NAMALWA (cell line): Measurements from ENCODE around the gene TRMT13.

Experiments
- DNase-seq: peaks from one replicate; pipeline ENCODE4 v3.0.0-alpha.2; 2015; ENCODE audit warnings: low spot score

The TRMT13 gene

DNA sequence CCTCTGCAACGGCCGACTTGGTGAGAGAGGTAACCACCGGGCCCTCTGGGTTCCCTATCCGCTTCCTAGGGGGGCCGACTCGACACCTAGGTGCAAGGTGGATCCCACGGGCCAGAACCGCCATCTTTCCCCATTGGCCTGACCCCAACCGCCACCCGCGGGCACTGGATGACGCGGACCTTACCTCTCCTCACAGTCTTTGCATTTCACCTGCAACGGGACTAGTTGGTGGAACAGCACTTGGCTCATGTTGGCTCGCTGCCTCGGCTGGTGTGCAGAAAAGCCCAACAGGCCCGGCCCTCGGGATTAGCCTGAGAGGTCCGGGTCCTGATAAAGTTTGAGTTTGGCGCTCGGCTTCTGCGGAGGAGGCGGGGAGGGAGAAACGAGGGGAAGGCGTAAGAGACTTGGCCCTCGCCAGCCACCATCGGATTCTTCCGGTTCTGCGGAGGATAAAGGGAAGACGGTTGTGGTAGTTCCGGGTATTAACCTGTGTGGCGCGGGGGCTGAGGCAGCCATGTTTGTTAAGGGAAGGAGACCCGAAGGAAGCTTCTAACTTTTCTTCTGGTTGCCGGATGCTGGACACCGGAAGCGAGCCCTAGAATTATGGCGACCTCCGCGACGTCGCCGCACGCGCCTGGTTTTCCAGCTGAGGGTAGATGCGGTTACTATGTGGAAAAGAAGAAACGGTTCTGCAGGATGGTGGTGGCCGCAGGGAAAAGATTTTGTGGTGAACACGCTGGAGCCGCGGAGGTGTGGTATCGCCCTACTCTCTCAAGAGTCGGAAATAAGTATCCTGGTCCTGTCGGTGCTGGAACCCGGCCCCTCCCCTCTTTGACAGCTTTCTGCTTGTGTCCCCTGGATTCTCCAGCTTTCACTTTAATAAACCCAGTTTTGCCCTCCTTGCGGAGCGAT, at the start of gene TRMT13, which contains the start of gene SASS6:
TRMT13 (plus strand) TSS at position 598 of the 912 bp plus-strand sequence; CDS start at position 604, 6 bp downstream.
SASS6 (minus strand) TSS at position 365 of the 912 bp plus-strand sequence; CDS start at position 249, 116 bp downstream.
- peak; percentile 97 for DNase-seq

GRCh38 chr1:100087396-100087795, 45.6 kb upstream of the TRMT13 start:
- no peak for DNase-seq

DNA sequence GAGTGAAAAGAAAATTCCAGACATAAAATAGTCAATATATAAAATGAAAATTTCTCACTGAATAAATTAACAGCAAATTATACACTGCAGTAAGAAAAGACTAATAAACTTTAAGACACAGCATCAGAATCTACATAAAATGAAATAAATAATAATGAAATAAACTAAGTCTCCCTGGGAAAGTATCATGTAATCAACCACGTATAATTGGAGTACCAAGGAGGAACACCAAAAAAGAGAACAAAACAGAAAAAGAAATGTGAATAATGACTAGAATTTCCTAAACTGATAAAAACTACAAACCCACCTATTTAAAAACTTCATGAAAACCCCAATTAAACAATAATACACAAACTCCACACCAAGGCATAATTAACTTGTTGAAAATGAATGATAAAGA, 43.9 kb upstream of the TRMT13 start:
- DNase-seq = no peak

GRCh38 chr1:100090471-100090870, 42.5 kb upstream of the TRMT13 start:
- no peak for DNase-seq

GRCh38 chr1:100100202-100100601, 32.8 kb upstream of the TRMT13 start:
- no peak for DNase-seq

DNA sequence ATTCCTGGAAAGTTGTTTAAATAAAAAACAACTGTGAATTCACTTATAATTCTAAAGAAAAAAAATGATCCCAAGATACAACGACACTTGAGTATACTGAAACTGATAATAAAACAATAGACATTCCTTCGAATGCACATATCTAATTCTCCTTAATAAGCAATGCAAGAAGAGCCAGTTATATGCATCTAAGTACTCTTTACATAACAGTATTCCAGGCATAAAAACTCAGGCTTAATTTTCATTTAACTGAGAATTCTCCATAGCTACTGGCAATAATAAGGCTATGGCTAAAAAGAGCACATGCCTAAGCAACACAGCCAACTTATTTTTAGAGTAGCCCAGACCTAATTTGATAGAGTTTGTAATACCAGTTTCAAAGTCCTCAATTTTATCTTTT, 31.4 kb upstream of the TRMT13 start:
- DNase-seq = no peak

GRCh38 chr1:100107696-100108095, 25.3 kb upstream of the TRMT13 start:
- no peak for DNase-seq

DNA sequence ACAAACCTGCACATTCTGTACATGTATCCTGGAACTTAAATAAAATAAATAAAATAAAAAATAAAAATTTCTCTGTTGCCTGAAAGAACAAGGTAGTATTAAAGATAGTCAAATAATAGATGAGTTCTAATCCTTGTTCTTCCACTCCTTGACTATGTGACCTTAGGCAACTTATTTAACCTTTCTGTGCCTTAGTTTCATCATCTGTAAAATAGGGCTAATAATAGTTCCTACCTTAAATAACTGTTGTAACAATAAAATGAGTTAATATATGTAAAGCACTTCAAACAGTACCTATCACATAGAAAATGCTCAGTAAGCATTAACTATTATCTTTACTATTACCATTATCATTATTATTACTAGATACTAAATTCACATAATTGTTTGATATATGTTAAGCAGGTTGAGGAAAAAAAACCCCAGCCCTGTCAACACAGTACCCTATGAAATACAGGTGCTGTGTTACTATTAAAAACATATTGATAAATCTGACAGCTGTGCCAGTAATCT, 23.4 kb upstream of the TRMT13 start:
- no peak for DNase-seq

- no peak for DNase-seq
Measured at GRCh38 chr1:100115524-100115923, 17.4 kb upstream of the TRMT13 start.

DNA sequence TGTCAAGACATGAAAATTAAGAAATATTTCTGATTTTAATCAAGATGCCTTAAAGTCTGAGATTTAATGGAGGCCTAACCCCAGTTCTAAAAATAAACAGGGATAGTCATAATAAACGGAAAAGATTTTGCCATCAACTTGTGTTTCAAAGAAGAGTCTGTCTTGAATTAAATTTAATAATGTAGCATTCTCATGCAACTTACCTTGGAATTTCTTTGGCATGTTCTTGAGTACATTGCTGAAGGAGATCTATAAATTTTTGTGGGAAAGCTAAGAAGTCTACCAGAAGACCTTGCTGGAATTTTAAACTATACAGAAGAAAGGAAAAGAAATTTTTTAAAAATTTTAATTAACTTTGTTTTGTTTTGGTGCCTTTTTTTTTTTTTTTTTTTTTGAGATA, 10.8 kb upstream of the TRMT13 start:
- DNase-seq = no peak

DNA sequence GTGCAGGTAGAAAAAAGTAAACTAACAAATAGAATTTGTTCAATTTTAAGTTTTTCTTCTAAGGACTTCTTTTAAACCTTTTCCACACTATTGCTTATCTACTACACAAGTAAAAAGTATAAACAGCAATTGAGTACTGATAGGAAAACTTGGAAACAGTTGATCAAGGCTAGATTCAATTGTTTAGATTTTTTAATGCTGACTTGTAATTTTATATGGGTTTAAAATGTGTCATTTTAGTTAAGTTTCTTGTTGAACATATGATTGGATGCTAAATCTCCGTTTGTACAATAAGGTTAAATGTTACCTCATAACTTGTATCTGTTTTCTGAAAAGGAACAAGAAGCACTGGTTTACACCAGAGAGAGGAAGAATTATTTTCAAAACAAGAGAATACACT, 5.7 kb upstream of the TRMT13 start:
- no peak for DNase-seq

- peak; percentile 7 for DNase-seq
Measured at GRCh38 chr1:100130552-100131077, 2.3 kb upstream of the TRMT13 start.

DNA sequence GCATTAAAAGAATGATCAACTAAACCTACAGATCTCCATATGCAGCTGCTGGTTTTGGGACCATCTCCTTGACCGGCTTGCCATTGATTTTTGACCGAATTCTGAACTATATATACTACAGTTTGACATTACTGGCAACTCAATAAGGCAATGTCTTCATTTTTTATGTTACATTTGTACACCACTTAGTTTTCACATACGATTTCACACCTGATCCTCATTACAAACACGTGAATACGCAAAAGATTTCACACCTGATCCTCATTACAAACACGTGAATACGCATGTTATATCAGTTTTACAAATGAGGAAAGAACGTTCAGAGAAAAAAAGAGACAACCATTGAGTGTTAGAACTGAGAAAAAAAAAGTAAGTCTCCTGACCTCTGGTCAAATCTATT, 1.3 kb upstream of the TRMT13 start:
- DNase-seq = no peak

- peak; percentile 38 for DNase-seq
Measured at GRCh38 chr1:100134872-100135271, 1.9 kb downstream of the TRMT13 start.

- no peak for DNase-seq
Measured at GRCh38 chr1:100137602-100138001, 4.6 kb downstream of the TRMT13 start.

DNA sequence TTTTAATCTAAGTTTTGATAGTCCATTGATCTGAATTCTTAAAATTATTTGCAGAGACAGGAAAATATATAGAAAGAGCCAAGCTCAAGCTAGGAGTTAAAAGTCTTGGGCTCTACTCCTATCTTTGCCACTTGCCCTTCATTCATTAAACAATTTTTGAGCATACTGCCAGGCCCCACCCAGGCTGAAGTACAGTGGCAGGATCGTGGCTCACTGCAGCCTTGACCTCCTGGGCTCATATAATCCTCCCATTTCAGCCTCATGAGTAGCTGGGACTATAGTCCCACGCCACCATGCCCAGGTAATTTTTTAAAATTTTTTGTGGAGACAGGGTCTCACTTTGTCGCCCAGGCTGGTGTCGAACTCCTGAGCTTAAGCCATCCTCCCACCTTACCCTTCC, 8.2 kb downstream of the TRMT13 start:
- DNase-seq = no peak

- DNase-seq = no peak
Measured at GRCh38 chr1:100142343-100142742, 9.4 kb downstream of the TRMT13 start.

DNA sequence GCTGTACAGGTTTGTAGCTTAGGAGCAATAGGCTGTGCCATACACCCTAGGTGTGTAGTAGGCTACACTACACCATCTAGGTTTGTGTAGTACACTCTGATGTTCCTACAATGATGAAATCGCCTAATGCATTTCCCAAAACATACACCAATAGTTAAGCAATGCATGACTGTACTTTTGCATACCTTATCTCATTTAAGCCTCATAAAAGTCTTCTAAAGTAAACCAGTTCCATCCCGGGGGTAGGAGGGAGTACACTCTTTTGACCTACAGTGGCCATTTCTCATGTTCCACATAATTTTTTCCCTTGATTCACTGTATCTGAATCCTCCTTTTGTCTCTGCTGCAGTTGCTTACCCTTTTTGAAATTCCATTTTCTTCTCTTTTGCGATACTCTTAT, 12.2 kb downstream of the TRMT13 start:
- DNase-seq = no peak

GRCh38 chr1:100146958-100147357, 14.0 kb downstream of the TRMT13 start:
- no peak for DNase-seq

DNA sequence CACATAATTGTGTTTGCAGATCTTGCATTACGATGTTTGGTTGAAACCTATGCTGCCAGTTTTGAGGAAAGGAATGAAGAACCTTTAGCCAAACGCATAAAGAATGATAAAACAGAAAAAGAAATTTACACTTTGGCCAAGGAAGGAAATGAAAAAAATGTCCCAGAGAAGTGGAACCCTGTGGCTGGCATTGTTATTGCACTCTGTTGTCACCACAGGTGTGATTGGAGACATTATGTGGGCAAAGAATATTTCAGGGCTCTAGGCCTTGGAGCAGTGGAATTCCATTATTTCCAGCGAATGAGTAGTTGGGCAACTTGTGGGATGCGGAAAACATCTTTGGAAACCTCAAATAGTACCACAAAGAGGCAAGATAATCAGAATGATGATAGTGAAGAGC, 14.9 kb downstream of the TRMT13 start:
- no peak for DNase-seq

- DNase-seq = no peak
Measured at GRCh38 chr1:100151679-100152078, 18.7 kb downstream of the TRMT13 start.

DNA sequence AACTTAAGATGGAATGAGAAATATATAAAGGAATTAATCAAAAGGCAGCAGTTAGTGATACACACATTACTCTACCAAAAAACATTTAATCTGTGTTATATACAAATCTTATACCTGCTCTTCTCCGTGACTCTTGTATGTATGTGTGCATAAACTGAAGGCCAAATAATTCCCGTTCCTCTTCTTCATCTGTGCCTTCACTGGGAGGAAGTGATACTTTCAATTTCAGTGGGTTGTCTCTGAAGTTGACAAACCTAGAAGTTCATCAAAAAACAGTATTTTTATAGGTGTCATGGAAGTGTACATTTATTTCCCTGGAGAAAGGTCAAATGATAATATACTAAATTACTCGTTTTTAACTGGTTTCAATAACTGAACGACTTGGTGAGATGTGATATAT, 19.3 kb downstream of the TRMT13 start:
- peak; percentile 29 for DNase-seq

- DNase-seq = no peak
Measured at GRCh38 chr1:100162881-100163280, 29.9 kb downstream of the TRMT13 start.
